H9 (cell line): ENCODE results near the gene FASTK. TPM values are rescaled to one million over a fixed set of nuclear protein-coding genes. Genes with fewer than 3 reads are reported as not detected.
A peak's percentile ranks its signal among the peaks of the same experiment; 100 is the strongest.

Source experiments
- DNase-seq: peaks from one replicate; pipeline ENCODE4 v3.0.0-alpha.2; 2017
- H2AFZ ChIP-seq: one replicate; pipeline ENCODE4 v1.6.1; 2013; ENCODE audit warnings: mild to moderate bottlenecking, low read length, control low read depth, moderate library complexity
- H2AK5ac ChIP-seq: 2 replicates; pipeline ENCODE4 v1.6.1; 2013; ENCODE audit warnings: low read length, control low read depth, mixed read lengths; ENCODE audit not compliant: insufficient read length
- H2BK120ac ChIP-seq: one replicate; pipeline ENCODE4 v1.6.1; 2013; ENCODE audit warnings: low read depth, mild to moderate bottlenecking, low read length, control low read depth, inconsistent platforms; ENCODE audit not compliant: poor library complexity, severe bottlenecking
- H2BK12ac ChIP-seq: 2 replicates; pipeline ENCODE4 v1.6.1; 2013; ENCODE audit warnings: low read length, control low read depth, mixed read lengths, low read depth; ENCODE audit not compliant: insufficient read length
- H2BK15ac ChIP-seq: 2 replicates; pipeline ENCODE4 v1.6.1; 2013; ENCODE audit warnings: low read depth, low read length, control low read depth
- H2BK20ac ChIP-seq: one replicate; pipeline ENCODE4 v1.6.1; 2013; ENCODE audit warnings: low read depth, mild to moderate bottlenecking, low read length, control low read depth, inconsistent platforms; ENCODE audit not compliant: poor library complexity, severe bottlenecking
- H2BK5ac ChIP-seq: 2 replicates; pipeline ENCODE4 v1.6.1; 2013; ENCODE audit warnings: low read length, control low read depth, mixed read lengths; ENCODE audit not compliant: insufficient read length
- H3K14ac ChIP-seq: 2 replicates; pipeline ENCODE4 v1.6.1; 2013; ENCODE audit warnings: low read length, control low read depth; ENCODE audit not compliant: insufficient read depth
- H3K18ac ChIP-seq: 2 replicates; pipeline ENCODE4 v1.6.1; 2013; ENCODE audit warnings: low read depth, mild to moderate bottlenecking, mixed read lengths, low read length, control low read depth; ENCODE audit not compliant: insufficient read length
- H3K23ac ChIP-seq: 2 replicates; pipeline ENCODE4 v1.6.1; 2013; ENCODE audit warnings: low read length, control low read depth, mixed read lengths, low read depth; ENCODE audit not compliant: insufficient read length
- H3K23me2 ChIP-seq: 2 replicates; pipeline ENCODE4 v1.6.1; 2013; ENCODE audit warnings: low read depth, mild to moderate bottlenecking, mixed read lengths, low read length, control low read depth; ENCODE audit not compliant: insufficient read length, poor library complexity, severe bottlenecking
- H3K27ac ChIP-seq: 2 replicates; pipeline ENCODE4 v1.5.1; 2013; ENCODE audit warnings: low read length, control low read depth, mixed read lengths, low read depth; ENCODE audit not compliant: insufficient read length
- H3K27me3 ChIP-seq: 2 replicates; pipeline ENCODE4 v1.6.1; 2013; ENCODE audit warnings: low read length, control low read depth, inconsistent platforms; ENCODE audit not compliant: insufficient read depth
- H3K4ac ChIP-seq: 2 replicates; pipeline ENCODE4 v1.6.1; 2013; ENCODE audit warnings: low read depth, mild to moderate bottlenecking, control low read depth, inconsistent platforms, low read length, moderate library complexity
- H3K4me1 ChIP-seq: 2 replicates; pipeline ENCODE4 v1.6.1; 2013; ENCODE audit warnings: low read length, control low read depth, inconsistent platforms; ENCODE audit not compliant: insufficient read depth
- H3K4me2 ChIP-seq: 2 replicates; pipeline ENCODE4 v1.6.1; 2013; ENCODE audit warnings: low read length, control low read depth, mixed read lengths; ENCODE audit not compliant: insufficient read length, insufficient read depth
- H3K56ac ChIP-seq: 2 replicates; pipeline ENCODE4 v1.6.1; 2013; ENCODE audit warnings: low read depth, mild to moderate bottlenecking, mixed read lengths, low read length, control low read depth; ENCODE audit not compliant: insufficient read length
- H3K79me1 ChIP-seq: 2 replicates; pipeline ENCODE4 v1.6.1; 2013; ENCODE audit warnings: low read depth, mild to moderate bottlenecking, moderate library complexity, low read length, control low read depth, inconsistent platforms; ENCODE audit not compliant: insufficient read depth, poor library complexity, severe bottlenecking
- H3K79me2 ChIP-seq: 2 replicates; pipeline ENCODE4 v1.6.1; 2013; ENCODE audit warnings: low read length, control low read depth, inconsistent platforms; ENCODE audit not compliant: insufficient read depth
- H3K9ac ChIP-seq: 2 replicates; pipeline ENCODE4 v1.6.1; 2013; ENCODE audit warnings: low read length, control low read depth, mixed read lengths; ENCODE audit not compliant: insufficient read length; ENCODE audit errors: extremely low read depth
- H3K9me3 ChIP-seq: one replicate; pipeline ENCODE4 v1.6.1; 2013; ENCODE audit warnings: low read depth, low read length, inconsistent platforms; ENCODE audit not compliant: control insufficient read depth
- H3T11ph ChIP-seq: one replicate; pipeline ENCODE4 v1.6.1; 2013; ENCODE audit warnings: mild to moderate bottlenecking, low read length, control low read depth, inconsistent platforms
- H4K20me1 ChIP-seq: one replicate; pipeline ENCODE4 v1.6.1; 2013; ENCODE audit not compliant: control insufficient read depth, insufficient read length, insufficient read depth
- H4K5ac ChIP-seq: 2 replicates; pipeline ENCODE4 v1.6.1; 2013; ENCODE audit warnings: low read depth, mild to moderate bottlenecking, mixed read lengths, low read length, control low read depth; ENCODE audit not compliant: insufficient read length
- H4K8ac ChIP-seq: replicated peaks from 2 replicates; pipeline ENCODE4 v1.6.1; 2013; ENCODE audit warnings: low read length, control low read depth, mixed read lengths, low read depth; ENCODE audit not compliant: insufficient read length
- H4K91ac ChIP-seq: 2 replicates; pipeline ENCODE4 v1.6.1; 2013; ENCODE audit warnings: low read depth, mild to moderate bottlenecking, moderate library complexity, mixed read lengths, low read length, control low read depth; ENCODE audit not compliant: insufficient read length
- H3K27ac Mint-ChIP-seq, 3 experiments: 2 replicates in 2 of 3; 3 replicates in 1 of 3; pipeline ENCODE4 v1.8.0; 2020 to 2021; ENCODE audit warnings: mixed read lengths in 3 of 3, mild to moderate bottlenecking in 1 of 3, moderate library complexity in 1 of 3
- H3K27me3 Mint-ChIP-seq: 2 replicates; pipeline ENCODE4 v1.8.0; 2021; ENCODE audit warnings: low read depth, mild to moderate bottlenecking, moderate library complexity, mixed read lengths
- H3K36me3 Mint-ChIP-seq, 3 experiments: 2 replicates in 2 of 3; 3 replicates in 1 of 3; pipeline ENCODE4 v1.8.0; 2020 to 2021; ENCODE audit warnings: low read depth in 3 of 3, mixed read lengths in 3 of 3; ENCODE audit not compliant: insufficient read depth in 1 of 3
- H3K4me1 Mint-ChIP-seq, 2 experiments: 2 replicates each; pipeline ENCODE4 v1.8.0; 2020; ENCODE audit warnings: mixed read lengths in 2 of 2
- H3K4me3 Mint-ChIP-seq, 2 experiments: 2 replicates in 1 of 2; 3 replicates in 1 of 2; pipeline ENCODE4 v1.8.0; 2020 to 2021; ENCODE audit warnings: mild to moderate bottlenecking in 2 of 2, mixed read lengths in 2 of 2, moderate library complexity in 1 of 2
- H3K9me3 Mint-ChIP-seq, 2 experiments: 2 replicates in 1 of 2; 3 replicates in 1 of 2; pipeline ENCODE4 v1.8.0; 2020; ENCODE audit warnings: mild to moderate bottlenecking in 2 of 2, mixed read lengths in 2 of 2, moderate library complexity in 1 of 2
- WGBS: extraction: QIAGEN DNeasy Blood & Tissue Kit; methylation state at CpG from one replicate; pipeline ENCODE4 v1.1.7; 2013; ENCODE audit warnings: missing lambda C conversion rate, low lambda C conversion rate, mixed read lengths; ENCODE audit not compliant: insufficient read length; ENCODE audit errors: extremely low coverage; 5-methylcytosine and 5-hydroxymethylcytosine counted together
- total RNA-seq: library from RNA; stranded (reverse); gene quantifications from 2 replicates; pipeline ENCODE4 v1.2.1, GENCODE V29; 2021
- TF ChIP-seq, protein P1 (sequence below): fragments of 200-600 bp; sonication (generic); conservative IDR thresholded peaks from 3 replicates; pipeline ENCODE4 v1.8.0; 2021; ENCODE audit warnings: antibody characterized with exemption, mild to moderate bottlenecking

The FASTK gene
- total RNA-seq, 1 experiment from 2014 or later = 57.8 TPM

GRCh38 chr7:151123158-151123821 is 42.7 kb upstream of the FASTK start:
- WGBS = no CpG with 5 or more reads among the region's 50 CpGs
- Histone ChIP-seq H4K8ac (no peak overlapping the region), H4K20me1 (no peaks in the 10 kb centered on the region), H3K79me2 (no peaks in the 10 kb centered on the region), H3K23ac (no peak overlapping the region), H3K9ac (no peak overlapping the region), H2AK5ac (no peak overlapping the region), H2BK12ac (no peak overlapping the region), H3T11ph (no peak overlapping the region), H3K4me2 (no peak overlapping the region), H2AFZ (no peak overlapping the region), H3K14ac (no peak overlapping the region), H3K23me2 (peaks cover 10% of the 10 kb centered on the region), H2BK120ac (no peak overlapping the region), H3K27me3 (no peaks in the 10 kb centered on the region), H3K79me1 (no peaks in the 10 kb centered on the region), H2BK15ac (no peak overlapping the region), H2BK20ac (no peak overlapping the region), H3K4ac (no peak overlapping the region), H4K91ac (no peak overlapping the region), H3K9me3 (no peaks in the 10 kb centered on the region), H4K5ac (no peak overlapping the region), H3K4me1 (peaks cover 3% of the 10 kb centered on the region; the same call in 1 of the 2 replicates), H2BK5ac (no peak overlapping the region), H3K27ac (no peak overlapping the region), H3K56ac (no peak overlapping the region), H3K18ac (no peak overlapping the region)
- H3K4me1 Mint-ChIP-seq = peaks cover 19 to 26% of the 10 kb centered on the region in 2 experiments
- H3K9me3 Mint-ChIP-seq = no peaks in the 10 kb centered on the region
- DNase-seq = no peak
- peak overlapping the region in 2 of 3 experiments; percentile 59 to 68; a peak in 2 of 7 replicates for H3K27ac Mint-ChIP-seq
- peaks cover 37 to 65% (median 55%) of the 10 kb centered on the region in 3 experiments for H3K36me3 Mint-ChIP-seq
- no peak overlapping the region for H3K4me3 Mint-ChIP-seq
- H3K27me3 Mint-ChIP-seq = peaks cover 18% of the 10 kb centered on the region
- TF ChIP-seq, protein P1, sequence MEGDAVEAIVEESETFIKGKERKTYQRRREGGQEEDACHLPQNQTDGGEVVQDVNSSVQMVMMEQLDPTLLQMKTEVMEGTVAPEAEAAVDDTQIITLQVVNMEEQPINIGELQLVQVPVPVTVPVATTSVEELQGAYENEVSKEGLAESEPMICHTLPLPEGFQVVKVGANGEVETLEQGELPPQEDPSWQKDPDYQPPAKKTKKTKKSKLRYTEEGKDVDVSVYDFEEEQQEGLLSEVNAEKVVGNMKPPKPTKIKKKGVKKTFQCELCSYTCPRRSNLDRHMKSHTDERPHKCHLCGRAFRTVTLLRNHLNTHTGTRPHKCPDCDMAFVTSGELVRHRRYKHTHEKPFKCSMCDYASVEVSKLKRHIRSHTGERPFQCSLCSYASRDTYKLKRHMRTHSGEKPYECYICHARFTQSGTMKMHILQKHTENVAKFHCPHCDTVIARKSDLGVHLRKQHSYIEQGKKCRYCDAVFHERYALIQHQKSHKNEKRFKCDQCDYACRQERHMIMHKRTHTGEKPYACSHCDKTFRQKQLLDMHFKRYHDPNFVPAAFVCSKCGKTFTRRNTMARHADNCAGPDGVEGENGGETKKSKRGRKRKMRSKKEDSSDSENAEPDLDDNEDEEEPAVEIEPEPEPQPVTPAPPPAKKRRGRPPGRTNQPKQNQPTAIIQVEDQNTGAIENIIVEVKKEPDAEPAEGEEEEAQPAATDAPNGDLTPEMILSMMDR = no peak
